Right cardiac atrium (tissue), 5 donors: ENCODE measurements around the gene USP6NL. TPM values are rescaled to one million over a fixed set of nuclear protein-coding genes. Genes with fewer than 3 reads are reported as not detected.

ENCODE experiments used
- ATAC-seq, 2 donors: fragments of 200-7000 bp; cut with Tn5 transposase; one replicate each; pipeline versions ENCODE4 v1.8.0 to v1.9.1; 2020; ENCODE audit warnings: moderate library complexity in 2 of 2, mild to moderate bottlenecking in 1 of 2
- DNase-seq, 3 donors: peaks; one replicate each; pipeline ENCODE4 v3.0.0-alpha.2; 2020
- H3K27ac ChIP-seq: one replicate; pipeline ENCODE4 v1.5.1; 2013; ENCODE audit warnings: mild to moderate bottlenecking, low read length, control low read depth, moderate library complexity
- H3K27me3 ChIP-seq: one replicate; pipeline ENCODE4 v1.6.1; 2013; ENCODE audit not compliant: control insufficient read depth, insufficient read depth
- H3K4me1 ChIP-seq: one replicate; pipeline ENCODE4 v1.6.1; 2013; ENCODE audit warnings: low read length; ENCODE audit not compliant: control insufficient read depth, insufficient read depth
- H3K4me3 ChIP-seq: one replicate; pipeline ENCODE4 v1.5.1; 2013; ENCODE audit warnings: low read length, control low read depth
- H3K9me3 ChIP-seq: one replicate; pipeline ENCODE4 v1.6.1; 2013; ENCODE audit warnings: low read length; ENCODE audit not compliant: control insufficient read depth
- WGBS: extraction: QIAGEN DNeasy Blood & Tissue Kit; methylation state at CpG from one replicate; pipeline ENCODE4 v1.1.7; 2013; 5-methylcytosine and 5-hydroxymethylcytosine counted together
- intact Hi-C, 4 donors: fragments of 100-400 bp; cut with DNase I; formaldehyde crosslinking; loops; one replicate each; pipeline versions ENCODE4 v1.11.0 to v1.14.0; 2022 to 2023
- polyA plus RNA-seq: library from polyadenylated mRNA; stranded (reverse); fragments of 200-250 nt; gene quantifications from one replicate; pipeline ENCODE4 v1.2.3, GENCODE V29; 2013
- total RNA-seq, 4 donors: library from RNA; stranded (reverse); fragmentation: NEBNext Ultra II Directional; extraction: Animal tissue kit (Norgen Biotek cat#: 25700); gene quantifications; one replicate each; pipeline ENCODE4 v1.2.1, GENCODE V29; 2021
- donor health status: healthy with polysubstance abuse.
- donor health status: DM: no; HTN: yes; CAD: no.
- donor health status: DM: no; HTN: no; CAD: no.
- donor health status: DM: no; HTN: yes; CAD: no; lungs with severe emphysema.
- donor health status: DM: yes; HTN: yes; CAD: no.

Gene USP6NL
- total and polyA plus RNA-seq, 5 donors: 3.9 to 12.5 (median 8.8) TPM

GRCh38 chr10:11451640-11452260, 159.7 kb downstream of the USP6NL start:
- no peaks in the 10 kb centered on the region for H3K4me1 ChIP-seq
- intact Hi-C loops: no loop called here
- no peaks in the 10 kb centered on the region for H3K27me3 ChIP-seq
- H3K9me3 ChIP-seq: no peaks in the 10 kb centered on the region
- peak; percentile 27 to 31 for ATAC-seq
- no peak overlapping the region for H3K27ac ChIP-seq
- DNase-seq: no peak
- WGBS: 84% methylated on average over 13 of the region's 13 CpGs
- H3K4me3 ChIP-seq: no peak overlapping the region

GRCh38 chr10:11450427-11450826, 161.0 kb downstream of the USP6NL start:
- no peak for DNase-seq
- no peak for ATAC-seq
- no peaks in the 10 kb centered on the region for H3K9me3 ChIP-seq
- no peak overlapping the region for H3K4me3 ChIP-seq
- intact Hi-C loops: no loop called here
- H3K4me1 ChIP-seq: no peaks in the 10 kb centered on the region
- 40% methylated on average over 6 of the region's 6 CpGs for WGBS
- H3K27me3 ChIP-seq: no peaks in the 10 kb centered on the region
- no peak overlapping the region for H3K27ac ChIP-seq

GRCh38 chr10:11449761-11450160, 161.7 kb downstream of the USP6NL start:
- Histone ChIP-seq H3K4me1 (no peaks in the 10 kb centered on the region), H3K27ac (no peak overlapping the region), H3K4me3 (no peak overlapping the region), H3K9me3 (no peaks in the 10 kb centered on the region), H3K27me3 (no peaks in the 10 kb centered on the region)
- DNase-seq: no peak
- WGBS: 81% methylated on average over 8 of the region's 8 CpGs
- intact Hi-C loops: no loop called here
- no peak for ATAC-seq

- 75% methylated on average over 12 of the region's 12 CpGs for WGBS
- Histone ChIP-seq H3K27ac (no peak overlapping the region), H3K4me3 (no peak overlapping the region), H3K4me1 (no peaks in the 10 kb centered on the region), H3K27me3 (no peaks in the 10 kb centered on the region), H3K9me3 (no peaks in the 10 kb centered on the region)
- DNase-seq (no peak), ATAC-seq (no peak)
- intact Hi-C loops: no loop called here
Measured at GRCh38 chr10:11448545-11449244, 162.8 kb downstream of the USP6NL start.

- WGBS: 56% methylated on average over 8 of the region's 8 CpGs
- DNase-seq (no peak), ATAC-seq (no peak)
- Histone ChIP-seq H3K27me3 (no peaks in the 10 kb centered on the region), H3K27ac (no peak overlapping the region), H3K4me3 (no peak overlapping the region), H3K4me1 (no peaks in the 10 kb centered on the region), H3K9me3 (no peaks in the 10 kb centered on the region)
- intact Hi-C loops: no loop called here
Measured at GRCh38 chr10:11448190-11448544, 163.3 kb downstream of the USP6NL start.

- 76% methylated on average over 9 of the region's 9 CpGs for WGBS
- intact Hi-C loops: no loop called here
- no peaks in the 10 kb centered on the region for H3K4me1 ChIP-seq
Measured at GRCh38 chr10:11447586-11447985, 163.9 kb downstream of the USP6NL start.

GRCh38 chr10:11446864-11447263, 164.6 kb downstream of the USP6NL start:
- intact Hi-C loops: no loop called here
- no peaks in the 10 kb centered on the region for H3K4me1 ChIP-seq
- DNase-seq: no peak

More at GRCh38 chr10:11447586-11447985, 163.9 kb downstream of the USP6NL start:
- no peaks in the 10 kb centered on the region for H3K27me3 ChIP-seq
- H3K9me3 ChIP-seq: no peaks in the 10 kb centered on the region
- H3K27ac ChIP-seq: no peak overlapping the region
- no peak for ATAC-seq
- DNase-seq: no peak
- H3K4me3 ChIP-seq: no peak overlapping the region

GRCh38 chr10:11446133-11446532, 165.3 kb downstream of the USP6NL start:
- ATAC-seq (no peak), DNase-seq (no peak)
- 84% methylated on average over 5 of the region's 5 CpGs for WGBS
- H3K27me3 ChIP-seq: no peaks in the 10 kb centered on the region
- H3K4me1 ChIP-seq: no peaks in the 10 kb centered on the region
- H3K27ac ChIP-seq: no peak overlapping the region
- H3K9me3 ChIP-seq: no peaks in the 10 kb centered on the region
- intact Hi-C loops: no loop called here
- H3K4me3 ChIP-seq: no peak overlapping the region

More at GRCh38 chr10:11446864-11447263, 164.6 kb downstream of the USP6NL start:
- no peak overlapping the region for H3K27ac ChIP-seq
- ATAC-seq: no peak
- no peak overlapping the region for H3K4me3 ChIP-seq
- no peaks in the 10 kb centered on the region for H3K27me3 ChIP-seq
- H3K9me3 ChIP-seq: no peaks in the 10 kb centered on the region
- WGBS: 91% methylated on average over 4 of the region's 4 CpGs

- no peak overlapping the region for H3K4me3 ChIP-seq
- no peaks in the 10 kb centered on the region for H3K9me3 ChIP-seq
- no peak overlapping the region for H3K27ac ChIP-seq
- no peaks in the 10 kb centered on the region for H3K27me3 ChIP-seq
- WGBS: 73% methylated on average over 27 of the region's 27 CpGs
- DNase-seq: no peak
- ATAC-seq: no peak
- H3K4me1 ChIP-seq: no peaks in the 10 kb centered on the region
- intact Hi-C loops: no loop called here
Measured at GRCh38 chr10:11444531-11445228, 166.8 kb downstream of the USP6NL start.

GRCh38 chr10:11444155-11444530, 167.3 kb downstream of the USP6NL start:
- Histone ChIP-seq H3K4me3 (no peak overlapping the region), H3K4me1 (no peaks in the 10 kb centered on the region), H3K27ac (no peak overlapping the region), H3K27me3 (no peaks in the 10 kb centered on the region), H3K9me3 (no peaks in the 10 kb centered on the region)
- ATAC-seq: no peak
- 91% methylated on average over 11 of the region's 11 CpGs for WGBS
- intact Hi-C loops: no loop called here
- DNase-seq: no peak

GRCh38 chr10:11443468-11444154, 167.8 kb downstream of the USP6NL start:
- Histone ChIP-seq H3K27me3 (no peaks in the 10 kb centered on the region), H3K9me3 (no peaks in the 10 kb centered on the region), H3K4me1 (no peaks in the 10 kb centered on the region), H3K27ac (no peak overlapping the region), H3K4me3 (no peak overlapping the region)
- ATAC-seq (no peak), DNase-seq (no peak)
- 94% methylated on average over 23 of the region's 23 CpGs for WGBS
- intact Hi-C loops: no loop called here
